Measurements from ENCODE around the gene OBSCN. TPM values are rescaled to one million over a fixed set of nuclear protein-coding genes. Genes with fewer than 3 reads are reported as not detected.

The OBSCN gene
- total RNA-seq, 4 donors from 2014 or later: 15.0 to 46.6 (median 34.4) TPM

DNA sequence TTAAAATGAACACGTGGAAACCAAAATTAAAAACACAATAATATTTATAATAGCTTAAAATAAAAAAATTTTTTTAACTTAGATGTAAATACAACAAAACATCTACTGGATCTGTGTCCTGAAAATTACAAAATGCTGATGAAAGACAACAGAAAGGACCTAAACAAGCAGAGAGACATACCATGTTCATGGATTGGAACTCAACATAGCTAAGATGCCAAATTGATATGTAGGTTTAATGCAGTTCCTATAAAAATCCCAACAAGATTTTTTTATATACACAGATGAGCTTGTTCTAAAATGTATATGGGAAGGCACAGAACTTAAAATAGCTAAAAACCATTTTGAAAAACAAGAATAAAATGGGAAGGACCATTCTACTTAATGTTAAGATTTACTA, 117.4 kb downstream of the OBSCN start:
- H3K36me3 ChIP-seq: peaks cover 34% of the 10 kb centered on the region
- H3K4me1 ChIP-seq: no peaks in the 10 kb centered on the region
- no peak overlapping the region for H3K27ac ChIP-seq
- no peak for TF ChIP-seq POLR2AphosphoS5 (IDR thresholded peaks at IDR 0.05)
- TF ChIP-seq, protein P1, sequence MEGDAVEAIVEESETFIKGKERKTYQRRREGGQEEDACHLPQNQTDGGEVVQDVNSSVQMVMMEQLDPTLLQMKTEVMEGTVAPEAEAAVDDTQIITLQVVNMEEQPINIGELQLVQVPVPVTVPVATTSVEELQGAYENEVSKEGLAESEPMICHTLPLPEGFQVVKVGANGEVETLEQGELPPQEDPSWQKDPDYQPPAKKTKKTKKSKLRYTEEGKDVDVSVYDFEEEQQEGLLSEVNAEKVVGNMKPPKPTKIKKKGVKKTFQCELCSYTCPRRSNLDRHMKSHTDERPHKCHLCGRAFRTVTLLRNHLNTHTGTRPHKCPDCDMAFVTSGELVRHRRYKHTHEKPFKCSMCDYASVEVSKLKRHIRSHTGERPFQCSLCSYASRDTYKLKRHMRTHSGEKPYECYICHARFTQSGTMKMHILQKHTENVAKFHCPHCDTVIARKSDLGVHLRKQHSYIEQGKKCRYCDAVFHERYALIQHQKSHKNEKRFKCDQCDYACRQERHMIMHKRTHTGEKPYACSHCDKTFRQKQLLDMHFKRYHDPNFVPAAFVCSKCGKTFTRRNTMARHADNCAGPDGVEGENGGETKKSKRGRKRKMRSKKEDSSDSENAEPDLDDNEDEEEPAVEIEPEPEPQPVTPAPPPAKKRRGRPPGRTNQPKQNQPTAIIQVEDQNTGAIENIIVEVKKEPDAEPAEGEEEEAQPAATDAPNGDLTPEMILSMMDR (IDR thresholded peaks at IDR 0.05): no peak
- TF ChIP-seq POLR2A (IDR thresholded peaks at IDR 0.05): no peak
- no peak for TF ChIP-seq EP300 (IDR thresholded peaks at IDR 0.05)
- 90% methylated on average over 1 of the region's 1 CpG for WGBS
- H3K27me3 ChIP-seq: no peaks in the 10 kb centered on the region
- peaks cover 3% of the 10 kb centered on the region for H3K9me3 ChIP-seq
- H3K4me3 ChIP-seq: no peak overlapping the region
- no peak for DNase-seq (ENCODE audit: low spot score in 2 of 2)

DNA sequence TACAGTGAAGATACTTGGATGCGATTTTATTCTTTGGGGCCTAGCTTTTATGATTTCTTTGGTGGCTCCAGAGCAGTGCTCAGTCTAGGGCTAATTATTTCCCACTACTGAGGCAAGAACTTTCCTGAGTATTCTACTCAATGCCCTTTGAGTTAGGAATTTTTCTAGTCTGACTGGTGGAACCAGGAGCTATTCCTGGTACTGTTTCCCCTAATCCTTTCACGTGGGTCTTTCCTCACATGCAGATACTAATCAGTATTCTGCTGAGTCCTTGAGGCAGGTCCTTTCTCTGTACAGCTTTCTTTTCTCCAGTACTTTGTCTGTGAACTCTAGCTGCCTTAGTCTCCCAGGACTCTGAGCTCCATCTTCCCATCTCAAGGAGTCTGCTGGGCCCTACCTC, 122.0 kb downstream of the OBSCN start:
- H3K4me3 ChIP-seq: no peak overlapping the region
- no peak for TF ChIP-seq EP300 (IDR thresholded peaks at IDR 0.05)
- no peak for TF ChIP-seq POLR2AphosphoS5 (IDR thresholded peaks at IDR 0.05)
- TF ChIP-seq, protein P1 (IDR thresholded peaks at IDR 0.05): no peak
- no peak for TF ChIP-seq POLR2A (IDR thresholded peaks at IDR 0.05)
- no peaks in the 10 kb centered on the region for H3K27me3 ChIP-seq
- no peaks in the 10 kb centered on the region for H3K4me1 ChIP-seq
- H3K27ac ChIP-seq: no peak overlapping the region
- no peaks in the 10 kb centered on the region for H3K36me3 ChIP-seq
- WGBS: 60% methylated on average over 2 of the region's 2 CpGs
- DNase-seq (ENCODE audit: low spot score in 2 of 2): no peak
- peaks cover 3% of the 10 kb centered on the region for H3K9me3 ChIP-seq

DNA sequence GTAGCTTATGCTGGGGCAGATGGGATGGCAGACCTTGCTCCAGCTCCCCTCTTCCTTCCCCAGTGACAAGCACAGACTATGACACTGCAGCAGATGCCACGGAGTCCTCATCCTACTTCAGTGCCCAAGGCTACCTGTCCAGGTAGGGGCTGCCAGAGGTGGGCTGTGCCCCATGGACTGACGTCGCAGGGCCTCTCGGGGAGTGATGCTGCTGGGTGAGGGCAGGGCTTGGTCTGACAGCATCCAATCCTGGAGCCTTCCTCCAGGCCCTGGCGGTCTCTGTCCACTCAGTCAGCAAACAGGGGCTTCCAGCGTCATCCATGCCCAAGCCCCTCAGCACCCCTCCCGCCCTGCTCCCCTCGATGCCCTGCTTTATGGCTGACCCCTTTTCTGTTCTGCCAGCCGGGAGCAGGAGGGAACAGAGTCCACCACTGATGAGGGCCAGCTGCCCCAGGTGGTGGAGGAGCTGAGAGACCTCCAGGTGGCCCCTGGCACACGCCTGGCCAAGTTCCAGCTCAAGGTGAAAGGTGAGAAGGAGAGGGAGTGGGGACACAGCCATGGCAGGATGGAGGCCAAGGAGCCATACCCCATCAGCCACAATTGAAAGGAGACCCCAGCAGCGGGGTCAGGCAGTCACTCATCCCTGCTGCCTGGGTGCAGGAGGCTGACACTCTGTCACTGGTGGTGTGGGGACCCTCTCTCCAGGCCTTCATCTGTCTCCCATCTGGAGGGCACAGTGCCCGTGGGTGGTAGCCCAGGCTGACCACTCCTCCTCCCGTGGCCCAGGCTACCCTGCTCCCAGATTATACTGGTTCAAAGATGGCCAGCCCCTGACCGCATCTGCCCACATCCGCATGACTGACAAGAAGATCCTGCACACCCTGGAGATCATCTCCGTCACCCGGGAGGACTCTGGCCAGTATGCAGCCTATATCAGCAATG, 125.2 kb downstream of the OBSCN start:
- Histone ChIP-seq H3K27me3 (no peaks in the 10 kb centered on the region), H3K4me1 (no peaks in the 10 kb centered on the region), H3K9me3 (no peaks in the 10 kb centered on the region), H3K4me3 (no peak overlapping the region), H3K36me3 (peaks cover 8% of the 10 kb centered on the region), H3K27ac (no peak overlapping the region)
- 86% methylated on average over 5 of the region's 17 CpGs for WGBS
- DNase-seq (ENCODE audit: low spot score in 2 of 2): peak; percentile 43 to 60
- TF ChIP-seq, protein P1 (IDR thresholded peaks at IDR 0.05): no peak
- TF ChIP-seq EP300 (IDR thresholded peaks at IDR 0.05) (no peak), POLR2A (IDR thresholded peaks at IDR 0.05) (no peak), POLR2AphosphoS5 (IDR thresholded peaks at IDR 0.05) (no peak)

DNA sequence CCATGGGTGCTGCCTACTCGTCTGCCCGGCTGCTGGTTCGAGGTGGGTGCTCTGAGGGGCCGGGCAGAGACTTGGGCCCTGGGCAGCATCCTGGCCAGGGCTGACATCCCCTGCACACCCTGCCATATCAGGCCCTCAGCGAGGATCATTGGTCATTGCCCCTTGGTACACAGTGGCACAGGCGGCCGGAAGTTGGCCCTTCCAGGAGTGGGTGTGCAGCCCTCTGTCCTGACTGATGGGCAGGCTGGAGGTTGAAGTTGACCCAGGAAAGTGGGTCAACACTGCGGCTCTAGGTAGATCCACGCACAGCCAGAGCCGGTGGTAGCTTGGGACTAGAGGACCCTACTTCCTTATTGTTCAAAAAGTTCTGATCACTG, 125.9 kb downstream of the OBSCN start:
- 92% methylated on average over 2 of the region's 10 CpGs for WGBS
- Histone ChIP-seq H3K27me3 (no peaks in the 10 kb centered on the region), H3K36me3 (peaks cover 12% of the 10 kb centered on the region), H3K27ac (no peak overlapping the region), H3K4me3 (no peak overlapping the region), H3K4me1 (no peaks in the 10 kb centered on the region), H3K9me3 (no peaks in the 10 kb centered on the region)
- DNase-seq (ENCODE audit: low spot score in 2 of 2): no peak
- TF ChIP-seq POLR2A (IDR thresholded peaks at IDR 0.05) (no peak), EP300 (IDR thresholded peaks at IDR 0.05) (no peak), POLR2AphosphoS5 (IDR thresholded peaks at IDR 0.05) (no peak)
- TF ChIP-seq, protein P1 (IDR thresholded peaks at IDR 0.05): no peak

DNA sequence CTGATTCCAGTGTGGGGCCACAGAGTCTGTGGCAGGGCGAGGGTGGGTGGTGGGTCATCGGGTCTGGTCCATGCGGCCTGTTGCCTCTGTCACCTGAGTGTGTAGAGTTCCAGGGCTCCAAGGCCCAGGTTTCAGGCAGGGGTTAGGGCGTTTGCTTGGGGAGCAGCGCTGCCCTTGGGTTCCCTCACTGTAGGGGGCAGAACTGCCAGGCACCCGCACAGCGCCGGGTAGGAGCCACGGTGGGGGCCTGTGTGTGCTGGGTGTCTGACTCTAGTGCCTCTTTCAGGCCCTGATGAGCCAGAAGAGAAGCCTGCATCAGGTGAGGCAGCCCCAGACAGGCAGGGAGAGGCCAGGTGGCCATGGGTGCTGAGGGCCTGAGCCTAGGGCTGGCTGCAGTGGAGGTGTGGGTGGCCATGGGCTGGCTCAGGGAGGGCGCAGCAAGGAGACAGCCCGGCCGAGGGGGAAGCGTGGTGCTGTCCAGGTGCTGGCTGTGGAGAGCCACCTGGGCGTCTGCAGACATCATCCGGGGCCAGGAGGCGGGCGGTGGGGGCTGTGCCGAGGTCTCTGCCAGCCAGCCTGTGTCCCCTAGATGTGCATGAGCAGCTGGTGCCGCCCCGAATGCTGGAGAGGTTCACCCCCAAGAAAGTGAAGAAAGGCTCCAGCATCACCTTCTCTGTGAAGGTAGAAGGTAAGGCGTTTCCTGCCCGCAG, 126.5 kb downstream of the OBSCN start:
- no peak for DNase-seq (ENCODE audit: low spot score in 2 of 2)
- H3K4me3 ChIP-seq: no peak overlapping the region
- WGBS: 100% methylated on average over 3 of the region's 22 CpGs
- no peaks in the 10 kb centered on the region for H3K9me3 ChIP-seq
- H3K27ac ChIP-seq: no peak overlapping the region
- TF ChIP-seq POLR2AphosphoS5 (IDR thresholded peaks at IDR 0.05) (no peak), EP300 (IDR thresholded peaks at IDR 0.05) (no peak), POLR2A (IDR thresholded peaks at IDR 0.05) (no peak)
- TF ChIP-seq, protein P1 (IDR thresholded peaks at IDR 0.05): no peak
- no peaks in the 10 kb centered on the region for H3K27me3 ChIP-seq
- H3K4me1 ChIP-seq: no peaks in the 10 kb centered on the region
- peaks cover 12% of the 10 kb centered on the region for H3K36me3 ChIP-seq

Measured in suprapubic skin (tissue), 4 donors.